Right renal pelvis (tissue), 4 donors: ENCODE data around the gene SLC6A6. TPM values are rescaled to one million over a fixed set of nuclear protein-coding genes. Genes with fewer than 3 reads are reported as not detected.

ENCODE experiments used
- DNase-seq, 4 donors: peaks; one replicate each; pipeline ENCODE4 v3.0.0-alpha.2; 2013; ENCODE audit warnings: low read depth in 4 of 4, low spot score in 3 of 4, missing footprints in 1 of 4
- polyA plus RNA-seq, 4 donors: library from polyadenylated mRNA; unstranded; fragments of 120-200 nt; gene quantifications; one replicate each; pipeline ENCODE4 v1.2.1, GENCODE V29; 2013; ENCODE audit not compliant: insufficient read length in 4 of 4

The SLC6A6 gene
- polyA plus RNA-seq, 4 donors = 18.8 to 23.2 (median 20.2) TPM

DNA sequence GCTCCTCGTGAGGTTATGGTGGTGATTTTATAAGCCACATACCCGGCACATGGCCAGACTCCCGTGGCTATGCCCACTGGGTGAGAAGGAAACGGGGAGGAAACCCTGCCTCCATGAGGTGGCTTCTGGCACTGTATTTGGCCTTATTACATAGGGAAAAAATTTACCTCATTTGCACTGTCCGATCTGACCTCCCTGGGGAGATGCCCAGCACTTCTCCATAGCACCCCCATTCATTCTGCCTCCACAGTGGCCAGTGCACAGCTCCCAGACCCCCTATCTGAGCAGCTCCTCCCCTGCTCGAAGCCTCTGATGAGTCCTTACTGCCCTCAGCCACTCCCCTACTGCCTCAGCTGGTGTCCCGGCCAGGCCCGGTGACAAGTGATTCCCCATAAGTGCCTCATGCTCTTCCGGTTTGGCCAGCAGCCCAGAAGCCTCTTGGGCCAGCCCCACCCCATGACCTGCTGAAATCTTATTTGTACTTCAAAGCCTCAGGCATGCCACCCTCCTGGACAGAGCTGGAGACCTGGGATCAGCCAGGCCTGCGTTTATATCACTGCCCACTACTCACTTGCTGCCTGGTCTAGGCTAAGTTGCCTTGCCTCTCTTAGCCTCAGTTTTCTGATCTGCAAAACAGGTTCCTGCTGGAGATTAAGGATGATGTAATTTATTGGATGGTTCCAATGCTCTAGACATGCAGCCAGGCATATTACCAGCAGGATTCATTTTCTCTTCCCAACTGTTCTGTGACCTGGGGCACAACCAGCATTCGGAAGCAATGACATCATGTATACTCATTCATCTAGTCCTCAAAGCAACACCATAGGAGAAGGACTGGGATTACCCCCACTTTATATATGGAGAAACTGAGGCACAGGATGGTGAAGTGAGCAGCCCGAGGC lies 30.6 kb upstream of the SLC6A6 start:
- no peak for DNase-seq

GRCh38 chr3:14372587-14372986 lies 29.8 kb upstream of the SLC6A6 start:
- no peak for DNase-seq

DNA sequence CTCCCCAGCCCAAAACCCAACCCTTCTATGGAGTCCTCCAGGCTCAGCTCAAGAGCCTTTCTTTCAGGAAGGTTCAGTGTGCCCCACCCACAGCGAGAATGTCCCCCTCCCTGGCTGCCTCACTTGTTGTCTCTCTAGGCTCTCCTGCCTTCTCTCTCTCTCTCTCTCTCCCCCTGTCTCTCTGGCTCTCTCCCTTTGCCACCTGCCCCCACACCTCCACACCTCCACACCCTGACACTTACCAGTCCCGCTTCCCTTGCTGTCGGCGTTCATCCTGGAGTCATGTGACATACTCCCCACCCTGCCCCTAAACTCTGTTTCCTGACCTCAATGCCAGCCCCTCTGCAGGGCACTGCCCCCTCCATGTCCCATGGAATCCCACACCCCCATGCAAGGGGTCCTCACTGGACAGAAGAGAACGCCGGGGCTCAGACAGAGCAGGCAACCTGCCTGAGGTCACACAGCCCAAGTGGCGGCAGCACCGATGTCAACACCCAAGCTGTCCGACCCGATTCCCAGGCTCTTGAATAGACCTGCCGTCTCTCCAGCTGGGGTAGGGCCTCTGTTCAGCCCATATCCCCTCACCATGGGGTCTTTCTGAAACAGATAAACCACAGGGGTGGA lies 28.5 kb upstream of the SLC6A6 start:
- DNase-seq = no peak

DNA sequence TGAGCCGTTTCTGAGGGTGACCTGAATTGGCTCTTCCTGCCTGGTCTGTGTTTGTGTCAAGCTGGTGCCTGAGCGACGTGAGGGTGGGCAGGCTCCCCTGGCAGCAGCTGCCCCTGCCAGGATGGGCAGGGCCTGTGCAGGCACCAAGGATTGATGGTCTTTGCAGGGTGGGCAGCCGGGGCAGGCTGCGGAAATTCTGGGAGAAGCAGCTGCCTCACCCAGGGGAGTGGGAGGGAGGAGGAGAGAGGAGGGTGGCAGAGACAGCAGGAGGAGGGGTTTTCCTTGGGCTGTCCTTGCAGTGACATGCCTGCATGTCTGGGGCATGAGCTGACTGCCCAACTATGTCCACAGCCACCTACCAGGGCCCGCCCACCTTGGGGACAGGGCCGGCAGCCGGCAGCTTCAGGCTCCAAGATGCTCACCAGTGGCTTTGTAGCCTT lies 27.9 kb upstream of the SLC6A6 start:
- no peak for DNase-seq

DNA sequence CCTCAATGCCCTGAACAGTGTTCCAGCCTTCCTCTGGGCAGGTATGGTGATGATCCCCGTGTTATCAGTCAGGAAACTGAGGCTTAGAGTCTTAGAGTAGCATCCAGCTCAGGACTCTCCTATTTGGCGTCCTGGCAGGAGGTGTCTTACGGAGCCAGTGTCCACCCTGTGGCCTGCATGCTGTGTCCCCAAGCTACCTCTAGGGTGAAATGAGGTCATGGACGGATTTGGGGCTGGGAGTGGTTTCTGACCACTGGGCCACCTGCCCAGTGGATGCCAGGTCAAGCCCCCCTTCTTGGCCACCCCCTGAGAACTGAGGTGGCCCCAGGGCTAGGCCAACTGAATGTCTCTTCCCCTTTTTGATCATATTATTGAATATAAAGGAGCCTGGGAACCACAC lies 27.2 kb upstream of the SLC6A6 start:
- DNase-seq = no peak

DNA sequence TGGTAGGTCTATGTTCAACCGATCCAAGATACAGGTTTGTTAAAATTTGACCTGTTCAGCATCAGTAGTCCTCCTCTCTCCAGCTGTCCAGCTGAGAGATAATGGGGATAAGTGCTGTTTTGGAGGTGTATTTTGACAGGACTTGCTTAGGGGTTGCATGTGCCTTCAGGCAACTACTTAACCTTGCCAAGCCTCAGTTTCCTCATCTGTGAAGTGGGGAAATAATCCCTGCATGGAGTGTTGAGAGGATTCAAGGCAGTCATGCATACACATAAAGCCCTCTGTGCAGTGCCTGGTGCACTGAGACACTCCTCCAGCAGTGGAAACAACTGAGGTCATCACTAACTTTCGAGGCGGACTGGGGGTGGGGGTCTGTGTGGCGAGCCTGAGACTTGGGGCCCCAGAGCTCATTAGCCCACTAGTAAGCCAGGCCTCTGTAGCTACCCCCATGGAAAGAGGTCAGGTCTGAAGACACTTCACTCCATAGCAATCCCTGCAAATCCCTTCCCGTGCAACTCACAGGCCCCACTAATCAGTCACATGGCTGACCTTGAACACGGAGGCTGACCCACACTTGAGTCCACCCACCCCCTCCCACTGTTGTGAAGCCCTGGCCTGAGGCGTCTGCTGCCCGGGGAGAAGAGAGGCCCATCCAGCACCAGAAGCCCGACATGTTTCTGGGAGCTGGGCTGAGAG lies 25.9 kb upstream of the SLC6A6 start:
- no peak for DNase-seq

DNA sequence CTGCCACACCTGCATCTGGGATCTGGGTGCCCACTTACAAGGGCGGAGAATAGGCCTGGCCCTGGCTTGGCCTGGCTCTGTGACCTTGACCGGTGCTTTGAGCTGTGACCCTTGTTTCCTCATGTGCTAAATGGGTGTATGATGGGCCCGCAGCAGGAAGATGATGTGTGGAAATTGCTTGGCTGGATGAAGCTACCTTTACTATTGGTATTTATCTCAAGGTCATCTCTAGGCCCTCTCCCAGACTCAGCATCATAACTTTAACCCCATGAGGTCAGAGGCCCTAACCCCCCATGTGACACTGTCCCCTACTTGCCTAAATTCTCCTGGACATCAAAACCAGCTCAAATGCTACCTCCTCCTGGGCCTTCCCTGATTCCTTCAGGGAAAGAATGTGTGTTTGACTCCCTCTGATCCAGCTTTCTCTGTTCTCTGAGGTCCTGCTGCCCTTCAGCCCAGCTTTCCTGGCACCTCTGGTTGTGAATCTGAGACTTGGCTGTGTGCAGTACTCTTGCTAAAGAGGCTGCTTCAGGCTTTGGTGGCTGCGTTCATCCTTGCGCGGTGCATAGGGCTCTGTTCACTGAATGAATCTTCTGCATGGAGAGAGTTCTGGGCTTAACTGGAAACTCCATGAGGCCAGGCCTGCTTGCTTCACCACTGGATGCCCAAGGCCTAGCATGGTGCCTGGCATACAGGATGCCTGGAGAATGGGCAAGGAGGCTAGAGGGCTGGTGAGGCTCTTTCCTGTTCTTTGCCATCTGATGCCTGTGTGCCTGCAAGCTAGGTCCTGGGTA lies 25.2 kb upstream of the SLC6A6 start:
- DNase-seq = no peak

DNA sequence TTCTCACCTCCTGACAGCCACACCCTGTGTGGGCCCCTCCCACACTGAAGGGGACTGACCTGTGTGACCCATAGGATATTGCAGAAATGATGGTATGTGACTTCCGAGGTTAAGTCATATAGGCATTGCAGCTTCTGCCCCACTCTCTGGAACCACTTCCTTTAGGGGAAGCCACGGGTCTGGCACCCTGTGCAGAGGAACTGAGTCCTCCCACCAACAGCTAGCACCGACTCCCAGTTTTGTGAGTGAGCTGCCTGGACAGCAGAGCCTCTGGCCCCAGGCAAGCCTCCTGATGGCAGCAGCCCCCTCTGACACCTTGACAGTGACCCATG lies 24.6 kb upstream of the SLC6A6 start:
- DNase-seq = no peak

GRCh38 chr3:14378415-14378814 lies 24.0 kb upstream of the SLC6A6 start:
- no peak for DNase-seq

DNA sequence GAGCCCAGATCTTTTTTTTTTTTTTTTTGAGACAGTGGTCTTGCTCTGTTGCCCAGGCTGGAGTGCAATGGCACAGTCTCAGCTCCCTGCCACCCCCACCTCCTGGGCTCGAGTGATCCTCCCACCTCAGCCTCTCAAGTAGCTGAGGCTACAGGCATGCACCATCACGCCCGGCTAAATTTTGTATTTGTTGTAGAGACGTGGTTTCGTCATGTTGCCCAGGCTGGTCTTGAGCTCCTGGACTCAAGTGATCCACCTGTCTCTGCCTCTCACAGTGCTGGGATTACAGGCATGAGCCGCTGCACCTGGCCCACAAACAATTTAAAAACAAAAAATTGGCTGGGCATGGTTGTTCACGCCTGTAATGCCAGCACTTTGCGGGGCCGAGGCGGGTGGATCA lies 22.6 kb upstream of the SLC6A6 start:
- DNase-seq = no peak

GRCh38 chr3:14386254-14386653 lies 16.2 kb upstream of the SLC6A6 start:
- DNase-seq = no peak

GRCh38 chr3:14388201-14388600 lies 14.2 kb upstream of the SLC6A6 start:
- no peak for DNase-seq

GRCh38 chr3:14389166-14389606 lies 13.2 kb upstream of the SLC6A6 start:
- no peak for DNase-seq

DNA sequence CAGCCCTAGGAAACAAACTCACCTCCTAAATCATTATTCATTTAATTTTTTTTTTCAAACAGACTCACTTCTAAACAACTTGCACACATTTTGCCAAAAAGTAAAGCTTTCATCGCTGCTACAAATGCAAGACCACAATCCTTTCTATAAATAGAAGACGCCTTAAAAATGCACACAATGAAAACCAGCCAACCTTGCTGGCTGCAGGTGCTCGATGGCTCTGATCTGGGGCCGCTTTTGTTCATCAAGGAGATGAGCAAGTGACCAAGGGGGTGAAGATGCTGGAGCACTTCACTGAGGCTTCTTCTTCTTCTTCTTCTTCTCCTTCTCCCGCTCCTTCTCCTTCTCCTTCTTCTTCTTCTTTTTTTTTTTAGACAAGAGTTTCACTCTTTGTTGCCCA lies 12.7 kb upstream of the SLC6A6 start:
- DNase-seq = no peak

- no peak for DNase-seq
These were observed 11.4 kb upstream of the SLC6A6 start for GRCh38 chr3:14391033-14391432.

DNA sequence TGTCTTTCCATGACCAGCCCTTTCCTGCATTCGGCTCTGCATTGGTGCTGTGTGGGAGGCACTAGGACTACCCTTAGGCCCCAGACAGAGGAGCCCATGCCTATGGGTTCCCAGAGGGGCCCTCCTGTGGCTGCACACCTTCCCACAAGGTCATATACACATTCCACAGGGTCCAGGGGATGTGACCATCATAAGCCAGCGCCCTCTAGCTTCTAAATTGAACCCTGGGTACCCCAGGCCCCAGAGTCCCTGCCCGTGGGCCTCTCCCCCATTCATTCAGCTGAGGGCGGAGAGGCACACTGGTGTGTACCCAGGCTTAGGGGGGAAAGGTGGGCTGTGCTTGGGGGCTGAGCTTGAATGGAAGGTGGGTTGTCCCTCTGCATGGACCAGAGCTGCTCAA lies 10.2 kb upstream of the SLC6A6 start:
- DNase-seq = no peak

- no peak for DNase-seq
These were observed 9.5 kb upstream of the SLC6A6 start for GRCh38 chr3:14392803-14393319.

DNA sequence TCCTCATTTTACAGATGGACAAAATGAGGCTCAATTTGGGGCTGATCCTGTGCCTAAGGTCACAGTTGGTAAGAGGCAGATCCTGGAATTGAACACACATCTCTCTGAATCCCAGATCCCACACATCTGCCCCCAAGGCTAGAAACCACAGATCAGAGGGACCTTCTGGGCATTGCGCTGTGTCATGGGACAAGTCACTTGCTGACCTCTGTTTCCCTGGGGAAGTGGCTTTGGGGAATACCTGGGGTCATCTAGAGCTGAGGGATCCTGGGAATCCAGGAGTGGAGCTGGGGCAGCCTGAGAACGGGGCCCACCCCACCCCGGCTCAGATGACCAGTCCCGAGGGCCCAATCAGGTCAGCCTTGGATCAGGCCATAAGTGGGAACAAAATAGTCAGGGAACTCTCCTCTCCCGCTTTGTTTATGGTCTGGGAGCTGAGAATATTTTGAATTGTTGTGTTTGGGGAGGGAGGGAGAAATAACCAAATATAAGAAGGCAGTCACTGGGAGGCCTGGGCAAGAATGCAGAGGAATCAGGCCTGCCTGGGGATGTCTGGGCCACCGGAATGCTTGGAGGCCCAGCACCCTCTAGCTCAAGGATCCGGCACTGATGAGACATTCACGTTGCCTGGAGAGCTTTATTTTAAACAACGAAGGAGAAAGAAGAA lies 8.8 kb upstream of the SLC6A6 start:
- no peak for DNase-seq

DNA sequence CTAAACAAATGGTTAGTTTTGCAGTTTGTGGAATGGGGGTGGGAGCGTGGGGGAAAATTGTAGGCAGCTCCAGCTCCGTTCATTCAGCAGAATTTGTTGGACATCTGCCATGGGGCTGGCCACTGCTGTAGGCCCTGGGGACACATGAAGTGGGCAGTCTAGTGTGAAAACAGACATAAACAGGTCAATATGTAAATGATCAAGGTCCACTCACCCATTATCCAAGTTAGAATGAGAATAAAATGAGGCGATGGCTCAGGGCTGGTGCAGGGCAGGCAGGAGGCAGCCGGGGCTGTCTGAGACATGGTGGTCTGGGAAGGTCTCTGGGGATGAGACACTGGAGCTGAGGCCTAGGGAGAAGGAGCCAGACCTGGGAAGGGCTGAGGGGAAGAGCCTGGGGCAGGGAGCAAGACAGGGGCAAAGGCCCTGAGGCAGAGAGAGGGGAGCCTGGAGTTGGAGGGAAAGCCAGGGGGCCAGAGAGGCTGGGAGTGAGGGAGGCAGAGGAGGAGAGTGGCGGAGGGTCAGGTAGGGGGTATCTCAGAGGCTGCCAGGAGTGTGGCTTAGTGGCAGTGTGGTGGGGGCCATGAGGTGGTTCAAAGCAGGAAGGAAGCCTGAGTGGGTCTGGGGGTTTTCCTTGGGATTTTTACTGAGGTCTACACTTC lies 6.2 kb upstream of the SLC6A6 start:
- no peak for DNase-seq

DNA sequence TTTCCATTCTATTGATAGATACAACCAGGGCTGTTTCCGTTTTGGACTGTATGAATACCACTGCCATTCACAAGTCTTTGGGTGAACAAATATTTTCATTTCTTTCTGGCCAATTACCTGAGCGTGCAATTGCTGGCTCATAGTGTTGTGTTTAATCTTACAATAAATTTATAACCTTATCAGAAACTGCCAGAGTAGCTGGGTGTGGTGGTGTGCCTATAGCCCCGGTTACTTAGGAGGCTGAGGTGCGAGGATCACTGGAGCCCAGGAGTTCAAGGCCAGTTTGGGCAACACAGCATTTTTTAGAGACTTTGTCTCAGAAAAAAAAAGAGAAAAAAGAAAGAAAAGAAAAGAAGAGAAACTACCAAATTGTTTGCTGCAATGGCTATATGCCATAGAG lies 5.4 kb upstream of the SLC6A6 start:
- no peak for DNase-seq
